ENCODE measurements around the gene VSIG8. TPM values are rescaled to one million over a fixed set of nuclear protein-coding genes. Genes with fewer than 3 reads are reported as not detected.
A peak's percentile ranks its signal among the peaks of the same experiment; 100 is the strongest.

Gene VSIG8
- total and polyA plus RNA-seq, 2 of the 4 experiments (the other 2 are of a cell fraction): not detected

GRCh38 chr1:159860456-159860855, 2.0 kb downstream of the VSIG8 start:
- H3K4me2 ChIP-seq (ENCODE audit: low read depth, low read length): no peak overlapping the region
- H3K9me3 ChIP-seq (ENCODE audit: control insufficient read depth, insufficient read depth, low read length): no peaks in the 10 kb centered on the region
- DNase-seq (no peak), ATAC-seq (ENCODE audit: low read depth) (peak; percentile 36; the same call in 1 of the 2 replicates)
- H2AK5ac ChIP-seq (ENCODE audit: low read depth, low read length): no peak overlapping the region
- H4K5ac ChIP-seq (ENCODE audit: low read depth, low read length): no peak overlapping the region
- TF ChIP-seq BHLHE40 (IDR thresholded peaks at IDR 0.05; ENCODE audit: low read depth, low read length) (no peak), RFX5 (IDR thresholded peaks at IDR 0.05; ENCODE audit: low read depth, low read length) (no peak), RAD21 (IDR thresholded peaks at IDR 0.05; ENCODE audit: low read length) (no peak)
- no peak overlapping the region for H2BK15ac ChIP-seq (ENCODE audit: low read depth, low read length)
- ChIA-PET CTCF (no interaction called here), POLR2A (ENCODE audit: unreplicated experiment) (no interaction called here)
- no peak overlapping the region for H2BK5ac ChIP-seq (ENCODE audit: low read depth, low read length, poor library complexity, severe bottlenecking)
- H4K91ac ChIP-seq (ENCODE audit: insufficient read depth, low read depth, low read length): no peak overlapping the region
- H3K4me1 ChIP-seq (ENCODE audit: control insufficient read depth, insufficient read depth, low read length): no peaks in the 10 kb centered on the region
- dilution Hi-C loops (cut with HindIII; ENCODE audit: low sequenced_read_pairs, unreplicated experiment): no loop called here
- in situ Hi-C loops (cut with MboI; ENCODE audit: low sequenced_read_pairs): no loop called here
- H4K20me1 ChIP-seq (ENCODE audit: insufficient read depth, low read length): no peaks in the 10 kb centered on the region
- no peak overlapping the region for H3K56ac ChIP-seq (ENCODE audit: extremely low read depth, insufficient read depth, low read length)
- BruUV-seq (replicated peaks): no TSS peak
- H3K18ac ChIP-seq (ENCODE audit: low read depth, low read length): no peak overlapping the region
- H3K23ac ChIP-seq (ENCODE audit: low read depth, low read length): no peak overlapping the region
- no peak overlapping the region for H3K4ac ChIP-seq (ENCODE audit: low read depth, low read length)
- no peak overlapping the region for H3K27ac ChIP-seq (ENCODE audit: insufficient read depth, low read length)
- H3K79me1 ChIP-seq (ENCODE audit: low read depth in 1 of 2, low read length in 2 of 2): peaks cover 0 to 2% of the 10 kb centered on the region in 2 experiments; a peak in 1 of 4 replicates
- 0 out of 2 replicates have a peak, but pooled peaks cover 7% of the 10 kb centered on the region for H3K9me1 ChIP-seq (ENCODE audit: insufficient read depth, low read length)
- no peak overlapping the region for H3K14ac ChIP-seq (replicated peaks; ENCODE audit: low read depth, low read length)
- 40% methylated on average over 1 of the region's 3 CpGs; no CpG with 5 or more reads in 1 of the 2 experiments for WGBS, 2 experiments (ENCODE audit: extremely low coverage in 2 of 2, insufficient read length in 1 of 2)
- H3K27me3 ChIP-seq (ENCODE audit: control insufficient read depth, insufficient read depth, low read length): peaks cover 2% of the 10 kb centered on the region; the same call in 1 of the 2 replicates
- no peak overlapping the region for H3K4me3 ChIP-seq (ENCODE audit: insufficient read depth, low read depth, low read length)
- H2BK120ac ChIP-seq (ENCODE audit: low read depth, low read length): no peak overlapping the region
- no peaks in the 10 kb centered on the region for H3K36me3 ChIP-seq (ENCODE audit: control insufficient read depth, insufficient read depth, low read length)
- no peak overlapping the region for H3K9ac ChIP-seq (ENCODE audit: low read depth, low read length)
- no peak overlapping the region for H4K8ac ChIP-seq (ENCODE audit: low read depth in 2 of 2, low read length in 2 of 2)
- H2AK9ac ChIP-seq (replicated peaks; ENCODE audit: low read depth, low read length, poor library complexity): no peak overlapping the region
- no peak overlapping the region for H2AFZ ChIP-seq (replicated peaks; ENCODE audit: low read length, poor library complexity)
- no peak overlapping the region for H2BK20ac ChIP-seq (ENCODE audit: low read depth, low read length)
- intact Hi-C loops (cut with micrococcal nuclease): no loop called here

Measured in IMR-90 (cell line).